GM23338 (cell line): Measurements from ENCODE around the gene ATAD5. TPM values are rescaled to one million over a fixed set of nuclear protein-coding genes. Genes with fewer than 3 reads are reported as not detected.

ENCODE experiments used
- ATAC-seq: fragments of 200-7000 bp; cut with Tn5 transposase; 3 replicates; pipeline ENCODE4 v1.9.1; 2020
- DNase-seq: peaks from one replicate; pipeline ENCODE4 v3.0.0-alpha.2; 2015; ENCODE audit warnings: low spot score
- H2AFZ ChIP-seq: fragments of 200-600 bp; sonication (generic); 2 replicates; pipeline ENCODE4 v1.8.0; 2016; ENCODE audit warnings: antibody characterized with exemption, mild to moderate bottlenecking, moderate library complexity
- H3F3A ChIP-seq: fragments of 200-600 bp; sonication (generic); replicated peaks from 2 replicates; pipeline ENCODE4 v1.8.0; 2017; ENCODE audit warnings: antibody characterized with exemption, mixed run types, low read depth
- H3K27ac ChIP-seq: fragments of 200-600 bp; sonication (generic); 2 replicates; pipeline ENCODE4 v1.6.1; 2016; ENCODE audit warnings: low read depth
- H3K27me3 ChIP-seq: fragments of 200-600 bp; sonication (generic); 2 replicates; pipeline ENCODE4 v1.8.0; 2016; ENCODE audit warnings: mild to moderate bottlenecking, mixed run types, moderate library complexity; ENCODE audit not compliant: insufficient read depth
- H3K36me3 ChIP-seq: fragments of 200-600 bp; sonication (generic); 2 replicates; pipeline ENCODE4 v1.8.0; 2016; ENCODE audit warnings: mild to moderate bottlenecking; ENCODE audit not compliant: insufficient read depth
- H3K4me1 ChIP-seq: fragments of 200-600 bp; sonication (generic); 2 replicates; pipeline ENCODE4 v1.8.0; 2016; ENCODE audit warnings: mild to moderate bottlenecking, moderate library complexity; ENCODE audit not compliant: insufficient read depth
- H3K4me2 ChIP-seq: fragments of 200-600 bp; sonication (generic); 2 replicates; pipeline ENCODE4 v1.7.1; 2017; ENCODE audit warnings: mixed run types
- H3K4me3 ChIP-seq: fragments of 200-600 bp; sonication (generic); 2 replicates; pipeline ENCODE4 v1.6.1; 2016; ENCODE audit warnings: mixed run types
- H3K79me2 ChIP-seq: fragments of 200-600 bp; sonication (generic); replicated peaks from 2 replicates; pipeline ENCODE4 v1.8.0; 2017; ENCODE audit warnings: mild to moderate bottlenecking; ENCODE audit not compliant: insufficient read depth
- H3K9me2 ChIP-seq: fragments of 200-600 bp; sonication (generic); 2 replicates; pipeline ENCODE4 v1.8.0; 2017; ENCODE audit not compliant: insufficient read depth
- H4K20me1 ChIP-seq: fragments of 200-600 bp; sonication (generic); replicated peaks from 2 replicates; pipeline ENCODE4 v1.8.0; 2017; ENCODE audit warnings: mild to moderate bottlenecking; ENCODE audit not compliant: insufficient read depth
- H3K27ac Mint-ChIP-seq: 2 replicates; pipeline ENCODE4 v1.8.0; 2020; ENCODE audit warnings: inconsistent platforms, mild to moderate bottlenecking, moderate library complexity, mixed read lengths
- H3K27me3 Mint-ChIP-seq: 3 replicates; pipeline ENCODE4 v1.8.0; 2022; ENCODE audit warnings: low read depth, mild to moderate bottlenecking, moderate library complexity, mixed read lengths, inconsistent platforms; ENCODE audit not compliant: insufficient read depth, poor library complexity
- H3K36me3 Mint-ChIP-seq: 3 replicates; pipeline ENCODE4 v1.8.0; 2021; ENCODE audit warnings: low read depth, mild to moderate bottlenecking, inconsistent platforms, moderate library complexity, mixed read lengths
- H3K4me1 Mint-ChIP-seq: 3 replicates; pipeline ENCODE4 v1.8.0; 2020; ENCODE audit warnings: mild to moderate bottlenecking, inconsistent platforms, mixed read lengths
- H3K4me3 Mint-ChIP-seq: 3 replicates; pipeline ENCODE4 v1.8.0; 2021; ENCODE audit warnings: moderate library complexity, mild to moderate bottlenecking, inconsistent platforms, mixed read lengths
- H3K9me3 Mint-ChIP-seq: 3 replicates; pipeline ENCODE4 v1.8.0; 2020; ENCODE audit warnings: moderate library complexity, mild to moderate bottlenecking, inconsistent platforms, mixed read lengths
- EZH2 ChIP-seq: fragments of 200-600 bp; sonication (generic); IDR thresholded peaks from one replicate; pipeline ENCODE4 v1.8.0; 2017; ENCODE audit warnings: antibody characterized with exemption, mild to moderate bottlenecking, low read depth; ENCODE audit not compliant: unreplicated experiment
- EZH2phosphoT487 ChIP-seq: fragments of 200-600 bp; sonication (generic); IDR thresholded peaks from one replicate; pipeline ENCODE4 v1.8.1; 2018; ENCODE audit warnings: antibody characterized with exemption; ENCODE audit not compliant: unreplicated experiment
- POLR2AphosphoS5 ChIP-seq: IDR thresholded peaks from 2 replicates; pipeline ENCODE4 v1.6.1; 2016; ENCODE audit warnings: antibody characterized with exemption, low read depth
- ZNF331 ChIP-seq: fragments of 250-450 bp; sonication (Bioruptor Pico); IDR thresholded peaks from 2 replicates; pipeline ENCODE4 v1.5.0; 2020; ENCODE audit warnings: low read depth, mild to moderate bottlenecking, moderate library complexity
- polyA plus RNA-seq: library from polyadenylated mRNA; unstranded; fragments of >200 nt; fragmentation: Nextera tagmentation; extraction: Ambion mirVana; gene quantifications from 2 replicates; pipeline ENCODE4 v1.2.1, GENCODE V29; 2016
- total RNA-seq: library from RNA; depleted of rRNA; stranded (reverse); fragments of >200 nt; shearing (Covaris generic); gene quantifications from 2 replicates; pipeline ENCODE4 v1.2.3, GENCODE V29; 2014
- TF ChIP-seq, protein P1 (sequence below): fragments of 250-450 bp; sonication (Bioruptor Pico); IDR thresholded peaks from 2 replicates; pipeline ENCODE4 v1.5.0; 2020; ENCODE audit warnings: mild to moderate bottlenecking, moderate library complexity

Gene ATAD5
- total and polyA plus RNA-seq, 2 experiments from 2014 or later = 24.2 to 30.9 TPM

DNA sequence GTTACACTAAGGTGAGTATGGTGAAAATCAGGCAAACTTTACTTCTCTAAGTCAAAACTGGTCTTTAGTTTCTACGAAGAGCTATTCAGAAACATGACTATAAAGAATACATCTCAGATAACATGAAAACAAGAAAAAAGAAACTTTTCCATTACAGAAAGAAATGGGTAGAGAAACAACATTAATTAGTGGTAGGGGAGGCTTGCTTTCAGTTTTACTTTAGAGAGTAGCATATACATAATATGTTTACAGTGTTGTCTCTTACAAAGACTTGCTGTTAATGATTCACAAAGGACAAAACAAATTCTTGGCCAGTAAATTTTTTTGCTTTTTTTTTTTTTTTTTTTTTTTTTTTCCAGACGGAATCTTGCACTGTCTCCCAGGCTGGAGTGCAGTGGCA is 41.5 kb upstream of the ATAD5 start (continued):
- TF ChIP-seq, protein P1, sequence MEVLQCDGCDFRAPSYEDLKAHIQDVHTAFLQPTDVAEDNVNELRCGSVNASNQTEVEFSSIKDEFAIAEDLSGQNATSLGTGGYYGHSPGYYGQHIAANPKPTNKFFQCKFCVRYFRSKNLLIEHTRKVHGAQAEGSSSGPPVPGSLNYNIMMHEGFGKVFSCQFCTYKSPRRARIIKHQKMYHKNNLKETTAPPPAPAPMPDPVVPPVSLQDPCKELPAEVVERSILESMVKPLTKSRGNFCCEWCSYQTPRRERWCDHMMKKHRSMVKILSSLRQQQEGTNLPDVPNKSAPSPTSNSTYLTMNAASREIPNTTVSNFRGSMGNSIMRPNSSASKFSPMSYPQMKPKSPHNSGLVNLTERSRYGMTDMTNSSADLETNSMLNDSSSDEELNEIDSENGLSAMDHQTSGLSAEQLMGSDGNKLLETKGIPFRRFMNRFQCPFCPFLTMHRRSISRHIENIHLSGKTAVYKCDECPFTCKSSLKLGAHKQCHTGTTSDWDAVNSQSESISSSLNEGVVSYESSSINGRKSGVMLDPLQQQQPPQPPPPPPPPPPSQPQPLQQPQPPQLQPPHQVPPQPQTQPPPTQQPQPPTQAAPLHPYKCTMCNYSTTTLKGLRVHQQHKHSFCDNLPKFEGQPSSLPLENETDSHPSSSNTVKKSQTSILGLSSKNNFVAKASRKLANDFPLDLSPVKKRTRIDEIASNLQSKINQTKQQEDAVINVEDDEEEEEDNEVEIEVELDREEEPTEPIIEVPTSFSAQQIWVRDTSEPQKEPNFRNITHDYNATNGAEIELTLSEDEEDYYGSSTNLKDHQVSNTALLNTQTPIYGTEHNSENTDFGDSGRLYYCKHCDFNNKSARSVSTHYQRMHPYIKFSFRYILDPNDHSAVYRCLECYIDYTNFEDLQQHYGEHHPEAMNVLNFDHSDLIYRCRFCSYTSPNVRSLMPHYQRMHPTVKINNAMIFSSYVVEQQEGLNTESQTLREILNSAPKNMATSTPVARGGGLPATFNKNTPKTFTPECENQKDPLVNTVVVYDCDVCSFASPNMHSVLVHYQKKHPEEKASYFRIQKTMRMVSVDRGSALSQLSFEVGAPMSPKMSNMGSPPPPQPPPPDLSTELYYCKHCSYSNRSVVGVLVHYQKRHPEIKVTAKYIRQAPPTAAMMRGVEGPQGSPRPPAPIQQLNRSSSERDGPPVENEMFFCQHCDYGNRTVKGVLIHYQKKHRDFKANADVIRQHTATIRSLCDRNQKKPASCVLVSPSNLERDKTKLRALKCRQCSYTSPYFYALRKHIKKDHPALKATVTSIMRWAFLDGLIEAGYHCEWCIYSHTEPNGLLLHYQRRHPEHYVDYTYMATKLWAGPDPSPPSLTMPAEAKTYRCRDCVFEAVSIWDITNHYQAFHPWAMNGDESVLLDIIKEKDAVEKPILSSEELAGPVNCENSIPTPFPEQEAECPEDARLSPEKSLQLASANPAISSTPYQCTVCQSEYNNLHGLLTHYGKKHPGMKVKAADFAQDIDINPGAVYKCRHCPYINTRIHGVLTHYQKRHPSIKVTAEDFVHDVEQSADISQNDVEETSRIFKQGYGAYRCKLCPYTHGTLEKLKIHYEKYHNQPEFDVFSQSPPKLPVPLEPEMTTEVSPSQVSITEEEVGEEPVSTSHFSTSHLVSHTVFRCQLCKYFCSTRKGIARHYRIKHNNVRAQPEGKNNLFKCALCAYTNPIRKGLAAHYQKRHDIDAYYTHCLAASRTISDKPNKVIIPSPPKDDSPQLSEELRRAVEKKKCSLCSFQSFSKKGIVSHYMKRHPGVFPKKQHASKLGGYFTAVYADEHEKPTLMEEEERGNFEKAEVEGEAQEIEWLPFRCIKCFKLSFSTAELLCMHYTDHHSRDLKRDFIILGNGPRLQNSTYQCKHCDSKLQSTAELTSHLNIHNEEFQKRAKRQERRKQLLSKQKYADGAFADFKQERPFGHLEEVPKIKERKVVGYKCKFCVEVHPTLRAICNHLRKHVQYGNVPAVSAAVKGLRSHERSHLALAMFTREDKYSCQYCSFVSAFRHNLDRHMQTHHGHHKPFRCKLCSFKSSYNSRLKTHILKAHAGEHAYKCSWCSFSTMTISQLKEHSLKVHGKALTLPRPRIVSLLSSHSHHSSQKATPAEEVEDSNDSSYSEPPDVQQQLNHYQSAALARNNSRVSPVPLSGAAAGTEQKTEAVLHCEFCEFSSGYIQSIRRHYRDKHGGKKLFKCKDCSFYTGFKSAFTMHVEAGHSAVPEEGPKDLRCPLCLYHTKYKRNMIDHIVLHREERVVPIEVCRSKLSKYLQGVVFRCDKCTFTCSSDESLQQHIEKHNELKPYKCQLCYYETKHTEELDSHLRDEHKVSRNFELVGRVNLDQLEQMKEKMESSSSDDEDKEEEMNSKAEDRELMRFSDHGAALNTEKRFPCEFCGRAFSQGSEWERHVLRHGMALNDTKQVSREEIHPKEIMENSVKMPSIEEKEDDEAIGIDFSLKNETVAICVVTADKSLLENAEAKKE (CRISPR knock-in tag) = no peak
- TF ChIP-seq EZH2 (no peak), EZH2phosphoT487 (no peak), ZNF331 (CRISPR knock-in tag) (no peak)

GRCh38 chr17:30793282-30793977 is 38.3 kb upstream of the ATAD5 start:
- Mint-ChIP-seq H3K27ac (no peak overlapping the region; the same call in 1 of the 2 replicates), H3K36me3 (peaks cover 81% of the 10 kb centered on the region), H3K4me1 (no peaks in the 10 kb centered on the region), H3K9me3 (no peaks in the 10 kb centered on the region), H3K4me3 (no peak overlapping the region), H3K27me3 (peaks cover 10% of the 10 kb centered on the region)
- Histone ChIP-seq H3K27ac (no peak overlapping the region), H3K27me3 (no peaks in the 10 kb centered on the region), H2AFZ (no peak overlapping the region), H3K4me1 (no peaks in the 10 kb centered on the region), H3K36me3 (peaks cover 27% of the 10 kb centered on the region), H3K4me3 (no peak overlapping the region), H4K20me1 (peaks cover 4% of the 10 kb centered on the region), H3K4me2 (no peak overlapping the region), H3K79me2 (no peaks in the 10 kb centered on the region), H3K9me2 (no peaks in the 10 kb centered on the region), H3F3A (peaks cover 34% of the 10 kb centered on the region)
- DNase-seq (no peak), ATAC-seq (no peak)
- TF ChIP-seq POLR2AphosphoS5 (peak; percentile 11; the same call in 1 of the 2 replicates), EZH2 (no peak)
